Measurements from ENCODE around the gene AGAP5. TPM values are rescaled to one million over a fixed set of nuclear protein-coding genes. Genes with fewer than 3 reads are reported as not detected.
"Not testable (repeated sequence)": the region's sequence is repeated elsewhere in the genome, so short reads cannot be mapped to it uniquely, and the experiment has no call there.

Gene AGAP5
- total RNA-seq, 1 experiment from 2014 or later = 5.2 TPM

- not testable (repeated sequence) for DNase-seq (ENCODE audit: extremely low read depth, low read depth)
These were observed 17.6 kb upstream of the AGAP5 start for GRCh38 chr10:73715179-73716156.

- DNase-seq (ENCODE audit: extremely low read depth, low read depth) = not testable (repeated sequence)
These were observed 16.6 kb upstream of the AGAP5 start for GRCh38 chr10:73714483-73714882.

GRCh38 chr10:73713912-73714311 lies 16.0 kb upstream of the AGAP5 start:
- not testable (repeated sequence) for DNase-seq (ENCODE audit: extremely low read depth, low read depth)

- DNase-seq (ENCODE audit: extremely low read depth, low read depth) = not testable (repeated sequence)
These were observed 13.8 kb upstream of the AGAP5 start for GRCh38 chr10:73711683-73712082.

- not testable (repeated sequence) for DNase-seq (ENCODE audit: extremely low read depth, low read depth)
These were observed 10.2 kb upstream of the AGAP5 start for GRCh38 chr10:73708122-73708521.

- not testable (repeated sequence) for DNase-seq (ENCODE audit: extremely low read depth, low read depth)
These were observed 9.7 kb upstream of the AGAP5 start for GRCh38 chr10:73707628-73708027.

GRCh38 chr10:73706488-73706887 lies 8.6 kb upstream of the AGAP5 start:
- not testable (repeated sequence) for DNase-seq (ENCODE audit: extremely low read depth, low read depth)

- DNase-seq (ENCODE audit: extremely low read depth, low read depth) = not testable (repeated sequence)
These were observed 7.7 kb upstream of the AGAP5 start for GRCh38 chr10:73705506-73706072.

- not testable (repeated sequence) for DNase-seq (ENCODE audit: extremely low read depth, low read depth)
These were observed 6.0 kb upstream of the AGAP5 start for GRCh38 chr10:73703924-73704323.

- DNase-seq (ENCODE audit: extremely low read depth, low read depth) = not testable (repeated sequence)
These were observed 910 bp upstream of the AGAP5 start for GRCh38 chr10:73698819-73699218.

GRCh38 chr10:73695302-73695701 lies 2.6 kb downstream of the AGAP5 start:
- DNase-seq (ENCODE audit: extremely low read depth, low read depth) = not testable (repeated sequence)

- DNase-seq (ENCODE audit: extremely low read depth, low read depth) = not testable (repeated sequence)
These were observed 7.2 kb downstream of the AGAP5 start for GRCh38 chr10:73690755-73691154.

GRCh38 chr10:73689596-73689995 lies 8.3 kb downstream of the AGAP5 start:
- DNase-seq (ENCODE audit: extremely low read depth, low read depth) = not testable (repeated sequence)

- not testable (repeated sequence) for DNase-seq (ENCODE audit: extremely low read depth, low read depth)
These were observed 10.3 kb downstream of the AGAP5 start for GRCh38 chr10:73687641-73688040.

- not testable (repeated sequence) for DNase-seq (ENCODE audit: extremely low read depth, low read depth)
These were observed 23.4 kb downstream of the AGAP5 start for GRCh38 chr10:73674546-73674945.

GRCh38 chr10:73668378-73668777 lies 29.5 kb downstream of the AGAP5 start:
- DNase-seq (ENCODE audit: extremely low read depth, low read depth) = not testable (repeated sequence)

- DNase-seq (ENCODE audit: extremely low read depth, low read depth) = not testable (repeated sequence)
These were observed 31.6 kb downstream of the AGAP5 start for GRCh38 chr10:73666153-73666809.

- DNase-seq (ENCODE audit: extremely low read depth, low read depth) = not testable (repeated sequence)
These were observed 32.3 kb downstream of the AGAP5 start for GRCh38 chr10:73665581-73665980.

- not testable (repeated sequence) for DNase-seq (ENCODE audit: extremely low read depth, low read depth)
These were observed 33.5 kb downstream of the AGAP5 start for GRCh38 chr10:73664156-73665040.

GRCh38 chr10:73663621-73664020 lies 34.3 kb downstream of the AGAP5 start:
- not testable (repeated sequence) for DNase-seq (ENCODE audit: extremely low read depth, low read depth)

Data from NCI-H460 (cell line).